T-helper 17 cell (primary cell): Measurements from ENCODE around the gene APMAP. TPM values are rescaled to one million over a fixed set of nuclear protein-coding genes. Genes with fewer than 3 reads are reported as not detected.
"Not testable (repeated sequence)": the region's sequence is repeated elsewhere in the genome, so short reads cannot be mapped to it uniquely, and the experiment has no call there.

Experiments
- ATAC-seq: fragments of 150-1000 bp; cut with Tn5 transposase; 2 replicates; pipeline ENCODE4 v1.10.0; 2021; ENCODE audit warnings: mild to moderate bottlenecking, moderate library complexity
- DNase-seq, 3 donors: peaks; one replicate each; pipeline versions ENCODE4 v3.0.0 to v3.0.0-alpha.2; 2020 to 2021
- H3K9me3 ChIP-seq: one replicate; pipeline ENCODE4 v1.7.0; 2013; ENCODE audit warnings: low read length, mild to moderate bottlenecking; ENCODE audit not compliant: control insufficient read depth, poor library complexity, severe bottlenecking
- H3K27ac Mint-ChIP-seq: one replicate; pipeline ENCODE4 v1.8.0; 2022; ENCODE audit warnings: mild to moderate bottlenecking, moderate library complexity, mixed read lengths
- H3K27me3 Mint-ChIP-seq: one replicate; pipeline ENCODE4 v1.8.0; 2022; ENCODE audit warnings: mixed read lengths
- H3K36me3 Mint-ChIP-seq: one replicate; pipeline ENCODE4 v1.8.0; 2022; ENCODE audit warnings: low read depth, mixed read lengths
- H3K4me1 Mint-ChIP-seq: one replicate; pipeline ENCODE4 v1.8.0; 2022; ENCODE audit warnings: mild to moderate bottlenecking, mixed read lengths
- H3K4me3 Mint-ChIP-seq: one replicate; pipeline ENCODE4 v1.8.0; 2022; ENCODE audit warnings: mild to moderate bottlenecking, moderate library complexity, mixed read lengths
- total RNA-seq, 4 donors: library from RNA in 2 of 4; stranded (reverse) in 2 of 4; gene quantifications; one replicate each; pipeline ENCODE4 v1.2.3 and lab custom pipeline; 2022 to 2026

APMAP gene
- total RNA-seq, 2 donors from 2014 or later, result 24.6 to 26.2 TPM

DNA sequence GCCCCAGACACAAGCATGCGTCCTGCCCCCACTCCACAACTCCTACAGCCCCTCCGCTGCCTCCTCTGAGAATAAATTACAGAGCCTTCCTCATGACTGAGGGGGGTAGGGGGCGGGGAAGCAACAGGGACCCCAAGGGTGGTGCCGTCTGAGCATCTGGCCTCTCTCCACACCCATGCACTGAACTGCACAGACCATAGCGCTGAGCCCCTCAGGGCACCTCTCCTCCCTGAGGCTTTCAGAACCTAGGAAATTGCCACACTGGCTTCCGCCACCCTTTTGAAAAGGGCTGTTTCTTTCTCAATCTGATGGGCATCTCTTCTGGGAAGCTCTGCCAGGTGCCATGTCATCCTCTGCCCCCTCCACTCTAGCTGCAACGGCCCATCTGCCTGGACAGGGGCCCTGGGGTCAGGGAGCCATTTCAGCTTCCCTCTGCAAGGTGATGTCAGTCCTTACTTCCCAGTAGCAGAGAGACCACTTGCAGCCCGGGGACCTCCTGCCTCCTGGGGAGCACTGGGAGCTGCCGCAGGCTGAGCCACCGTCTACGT lies 40.9 kb downstream of the APMAP start:
- H3K27ac Mint-ChIP-seq, result peak overlapping the region; percentile 67
- H3K4me3 Mint-ChIP-seq, result peak overlapping the region; percentile 45
- H3K9me3 ChIP-seq, result no peaks in the 10 kb centered on the region
- no peaks in the 10 kb centered on the region for H3K27me3 Mint-ChIP-seq
- H3K36me3 Mint-ChIP-seq, result no peaks in the 10 kb centered on the region
- ATAC-seq, result no peak
- no peak for DNase-seq
- H3K4me1 Mint-ChIP-seq, result peaks cover 42% of the 10 kb centered on the region

DNA sequence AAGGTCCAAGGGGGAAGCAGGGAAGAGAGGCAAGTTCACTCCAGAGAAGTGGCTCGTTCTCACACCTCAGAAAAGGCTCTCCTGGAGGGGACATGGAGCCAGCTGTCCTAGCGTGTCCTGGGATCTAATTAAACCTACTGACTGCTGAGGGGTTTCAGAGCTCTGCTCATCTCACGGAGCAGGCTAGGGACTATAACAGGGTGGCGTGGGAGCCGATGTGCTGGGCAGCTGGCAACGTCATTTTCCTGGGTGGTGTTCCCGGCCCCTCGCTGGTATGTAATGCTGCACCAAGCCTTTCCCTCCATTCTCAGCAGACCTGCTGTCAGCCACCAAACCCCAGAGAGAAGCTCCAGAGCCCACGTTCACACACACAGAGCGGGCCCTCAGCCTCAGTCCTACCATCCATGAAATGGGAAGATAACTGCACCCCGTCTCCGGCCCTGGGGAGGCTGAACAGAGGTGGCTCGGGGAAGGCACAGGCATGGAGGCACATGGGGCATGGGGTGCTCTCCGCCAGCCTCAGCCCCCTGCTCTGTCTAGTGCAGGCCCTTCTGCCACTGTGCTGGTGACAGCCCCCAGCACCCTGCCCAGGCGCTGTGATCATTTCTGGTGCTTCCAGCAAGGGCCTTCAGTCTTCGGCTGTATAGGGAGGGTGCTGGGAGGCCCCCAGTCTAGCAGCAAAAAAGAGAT lies 41.6 kb downstream of the APMAP start:
- ATAC-seq (no peak), DNase-seq (no peak)
- Mint-ChIP-seq H3K36me3 (no peaks in the 10 kb centered on the region), H3K27me3 (no peaks in the 10 kb centered on the region), H3K27ac (peak overlapping the region; percentile 67), H3K4me1 (peaks cover 42% of the 10 kb centered on the region), H3K4me3 (peak overlapping the region; percentile 80)
- H3K9me3 ChIP-seq, result no peaks in the 10 kb centered on the region

DNA sequence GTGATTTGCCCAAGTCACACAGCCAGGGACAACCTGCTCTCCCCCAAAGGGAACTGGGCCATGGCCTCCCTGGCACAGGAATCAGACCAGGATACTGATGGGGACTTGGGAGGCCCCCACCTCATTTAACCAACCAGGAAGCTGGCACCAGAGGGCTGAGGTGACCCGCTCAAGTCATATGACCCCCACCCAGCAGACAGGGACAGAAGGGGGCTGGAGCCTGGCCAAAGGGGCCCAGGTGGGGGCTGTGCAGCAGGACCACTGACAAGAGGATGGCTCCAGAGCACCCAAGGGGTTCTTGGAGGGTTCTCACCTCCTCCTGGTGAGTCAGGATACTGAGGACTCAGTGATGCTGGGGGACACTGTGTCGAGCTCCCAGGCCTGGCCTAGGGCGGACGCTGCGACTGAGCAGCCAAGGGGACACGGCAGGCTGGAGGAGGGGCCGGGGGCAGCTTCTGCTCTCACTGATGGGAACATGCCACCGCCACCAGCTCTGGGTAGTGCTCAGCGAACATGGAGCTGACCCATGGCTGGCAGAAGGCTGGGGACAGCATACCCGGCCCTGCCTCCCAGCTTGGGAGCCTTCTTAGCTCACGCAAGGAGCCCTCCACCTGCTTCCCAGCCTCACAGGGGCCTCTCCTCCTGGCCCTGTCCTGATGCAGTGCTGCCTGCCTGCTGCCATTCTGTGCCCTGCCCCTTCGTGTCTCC lies 42.3 kb downstream of the APMAP start:
- Mint-ChIP-seq H3K27me3 (no peaks in the 10 kb centered on the region), H3K36me3 (peaks cover 4% of the 10 kb centered on the region), H3K27ac (peak overlapping the region; percentile 83), H3K4me3 (peak overlapping the region; percentile 80), H3K4me1 (peaks cover 39% of the 10 kb centered on the region)
- DNase-seq, result no peak
- ATAC-seq, result no peak
- no peaks in the 10 kb centered on the region for H3K9me3 ChIP-seq

DNA sequence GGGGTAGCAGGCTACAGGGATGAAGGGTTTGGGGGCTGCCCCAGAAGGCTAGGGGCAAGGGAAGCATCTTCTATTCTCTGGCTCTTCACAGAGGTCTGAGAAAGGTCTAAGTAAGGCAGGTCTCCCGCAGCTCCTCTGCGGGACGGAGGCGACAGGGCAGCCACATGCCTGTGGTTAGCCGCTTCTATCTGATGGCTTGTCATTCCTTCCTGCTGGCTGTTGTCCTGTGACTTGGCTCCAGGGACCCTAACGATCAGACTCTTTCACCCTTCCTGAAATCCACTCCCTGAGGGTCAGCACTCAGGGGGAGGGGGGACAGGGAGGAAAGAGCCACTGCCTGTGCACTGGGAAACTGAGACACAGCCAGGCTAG lies 42.8 kb downstream of the APMAP start:
- DNase-seq (no peak), ATAC-seq (no peak)
- no peaks in the 10 kb centered on the region for H3K9me3 ChIP-seq
- Mint-ChIP-seq H3K4me1 (peaks cover 35% of the 10 kb centered on the region), H3K36me3 (peaks cover 4% of the 10 kb centered on the region), H3K27me3 (no peaks in the 10 kb centered on the region), H3K4me3 (peak overlapping the region; percentile 80), H3K27ac (peak overlapping the region; percentile 83)

DNA sequence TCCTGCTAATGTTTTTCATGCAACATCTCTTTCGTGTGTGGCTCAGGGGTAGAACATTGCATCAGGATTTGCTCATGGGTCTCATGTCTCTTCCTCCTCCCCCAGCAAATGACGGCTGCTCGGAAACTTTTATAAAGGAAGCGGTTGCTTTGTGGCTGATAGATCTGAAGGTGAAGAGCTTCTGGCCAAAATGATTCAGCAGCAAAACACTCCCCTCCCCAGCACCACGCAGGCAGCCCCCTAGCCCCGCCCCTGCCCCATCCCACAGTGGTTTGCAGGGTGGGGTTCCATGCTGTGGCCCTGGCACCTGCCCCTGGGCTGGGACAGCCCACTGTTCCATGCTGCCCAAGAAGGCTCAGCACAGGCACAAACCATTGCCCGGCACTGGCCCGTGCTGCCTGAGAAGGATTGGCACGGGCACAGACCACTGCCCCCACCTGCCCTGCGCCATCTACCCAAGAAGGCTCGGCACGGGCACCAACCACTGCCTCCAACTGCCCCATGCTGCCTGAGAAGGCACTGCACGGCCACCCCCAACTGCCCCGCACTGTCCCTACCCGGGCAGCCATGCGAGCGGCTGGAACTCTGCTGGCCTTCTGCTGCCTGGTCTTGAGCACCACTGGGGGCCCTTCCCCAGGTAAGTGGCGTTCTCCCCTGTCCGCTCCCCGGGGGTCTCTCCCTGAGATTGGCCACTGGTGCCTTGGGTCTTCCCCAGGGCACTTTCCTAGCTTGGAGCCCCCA lies 43.4 kb downstream of the APMAP start, which contains the start of gene CST7:
TSS of gene CST7 (plus strand) at position 331 of the 741 bp plus-strand sequence. CDS start at position 568, 237 bp downstream.
- ATAC-seq (peak; percentile 93), DNase-seq (peak in 2 of 3 donors; percentile 32 to 52)
- H3K9me3 ChIP-seq, result no peaks in the 10 kb centered on the region
- Mint-ChIP-seq H3K4me1 (peaks cover 33% of the 10 kb centered on the region), H3K27ac (peak within 1 kb of the TSS; percentile 83), H3K36me3 (peaks cover 4% of the 10 kb centered on the region), H3K4me3 (peak within 1 kb of the TSS; percentile 80), H3K27me3 (no peaks in the 10 kb centered on the region)

DNA sequence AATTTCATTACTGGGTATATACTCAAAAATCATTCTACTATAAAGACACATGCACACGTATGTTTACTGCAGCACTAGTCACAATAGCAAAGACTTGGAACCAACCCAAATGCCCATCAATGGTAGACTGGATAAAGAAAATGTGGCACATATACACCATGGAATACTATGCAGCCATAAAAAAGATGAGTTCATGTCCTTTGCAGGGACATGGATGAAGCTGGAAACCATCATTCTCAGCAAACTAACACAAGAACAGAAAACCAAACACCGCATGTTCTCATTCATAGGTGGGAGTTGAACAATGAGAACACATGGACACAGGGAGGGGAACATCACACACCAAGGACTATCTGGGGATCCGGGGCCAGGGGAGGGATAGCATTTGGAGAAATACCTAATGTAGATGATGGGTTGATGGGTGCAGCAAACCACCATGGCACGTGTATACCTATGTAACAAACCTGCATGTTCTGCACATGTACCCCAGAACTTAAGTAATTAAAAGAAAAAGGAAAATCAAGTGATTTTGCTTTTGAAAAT lies 44.1 kb downstream of the APMAP start:
- peak overlapping the region; percentile 83 for H3K27ac Mint-ChIP-seq
- peak overlapping the region; percentile 80 for H3K4me3 Mint-ChIP-seq
- H3K4me1 Mint-ChIP-seq, result peaks cover 28% of the 10 kb centered on the region
- not testable (repeated sequence) for H3K9me3 ChIP-seq, ATAC-seq, DNase-seq, H3K27me3 Mint-ChIP-seq, H3K36me3 Mint-ChIP-seq

DNA sequence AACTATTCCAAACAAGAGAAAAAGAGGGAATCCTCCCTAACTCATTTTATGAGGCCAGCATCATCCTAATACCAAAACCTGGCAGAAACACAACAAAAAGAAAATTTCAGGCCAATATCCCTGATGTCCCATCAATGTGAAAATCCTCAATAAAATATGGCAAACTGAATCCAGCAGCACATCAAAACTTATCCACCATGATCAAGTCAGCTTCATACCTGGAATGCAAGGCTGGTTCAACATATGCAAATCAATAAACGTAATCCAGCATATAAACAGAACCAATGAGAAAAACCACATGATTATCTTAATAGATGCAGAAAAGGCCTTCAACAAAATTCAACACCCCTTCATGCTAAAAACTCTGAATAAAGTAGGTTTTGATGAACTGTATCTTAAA lies 46.2 kb downstream of the APMAP start:
- H3K36me3 Mint-ChIP-seq, DNase-seq, H3K27me3 Mint-ChIP-seq, H3K27ac Mint-ChIP-seq, ATAC-seq, H3K4me3 Mint-ChIP-seq, H3K9me3 ChIP-seq: not testable (repeated sequence)
- peaks cover 20% of the 10 kb centered on the region for H3K4me1 Mint-ChIP-seq

DNA sequence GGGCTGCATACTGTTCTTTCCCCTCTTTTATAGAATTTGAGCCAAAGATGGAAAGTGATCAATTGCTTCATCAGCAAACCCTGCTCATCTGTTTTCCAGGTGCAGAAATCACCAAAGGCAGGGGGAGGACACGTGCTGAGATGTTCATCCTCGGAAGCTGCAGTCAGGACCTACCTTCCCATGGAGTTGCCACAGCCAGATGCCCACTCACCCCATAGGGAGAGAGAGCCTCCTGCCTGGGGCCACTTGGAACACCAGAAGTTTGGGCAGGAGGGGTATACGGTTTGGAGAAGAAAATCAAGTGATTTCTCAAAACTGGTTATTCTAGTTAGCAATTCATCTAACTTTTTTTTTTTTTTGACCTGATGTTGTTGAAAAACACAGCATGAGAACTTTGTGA lies 48.8 kb downstream of the APMAP start:
- peaks cover 7% of the 10 kb centered on the region for H3K4me1 Mint-ChIP-seq
- H3K9me3 ChIP-seq, result no peaks in the 10 kb centered on the region
- ATAC-seq, result no peak
- peaks cover 4% of the 10 kb centered on the region for H3K36me3 Mint-ChIP-seq
- no peak for DNase-seq
- H3K4me3 Mint-ChIP-seq, result no peak overlapping the region
- no peaks in the 10 kb centered on the region for H3K27me3 Mint-ChIP-seq
- no peak overlapping the region for H3K27ac Mint-ChIP-seq

DNA sequence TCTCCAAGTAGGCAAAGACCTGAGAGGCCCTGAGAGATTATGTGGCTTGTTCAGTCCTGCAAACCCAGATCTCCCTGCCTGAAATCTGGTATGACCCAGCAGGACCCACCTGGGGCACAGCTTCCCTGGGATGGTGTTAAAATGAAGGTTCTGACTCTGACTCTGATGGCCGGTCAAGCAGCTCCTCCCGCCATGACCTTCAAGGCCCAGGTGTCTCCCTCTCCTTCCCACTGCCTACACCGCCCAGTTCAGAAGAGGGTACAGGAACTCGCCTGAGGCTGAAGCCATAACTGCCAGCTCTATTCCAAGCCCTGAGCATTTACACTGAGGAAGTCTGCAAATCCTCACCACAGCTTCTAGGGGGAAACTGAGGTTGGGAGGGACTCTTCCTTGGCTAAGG lies 49.4 kb downstream of the APMAP start:
- peaks cover 4% of the 10 kb centered on the region for H3K36me3 Mint-ChIP-seq
- no peak for DNase-seq

DNA sequence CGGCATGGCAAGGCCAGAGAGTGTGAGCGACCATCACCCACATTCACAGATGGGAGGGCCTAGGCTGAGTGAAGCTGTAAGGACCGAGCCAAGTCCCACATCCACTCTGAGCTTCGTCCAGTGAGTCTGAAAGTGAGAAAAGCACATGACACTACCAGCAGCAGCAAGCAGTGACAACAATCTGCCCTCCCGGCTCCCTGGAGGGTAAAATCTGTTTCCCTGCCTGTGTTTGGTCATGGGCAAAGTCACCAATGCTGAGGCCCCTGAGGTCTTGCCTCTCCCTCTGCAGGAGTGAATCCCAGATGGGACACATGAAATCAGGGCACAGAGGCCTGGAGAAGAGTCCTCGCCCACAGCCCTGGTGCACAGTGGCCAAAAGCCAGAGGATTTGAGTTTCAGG lies 49.9 kb downstream of the APMAP start:
- H3K36me3 Mint-ChIP-seq, result peaks cover 4% of the 10 kb centered on the region
- no peaks in the 10 kb centered on the region for H3K4me1 Mint-ChIP-seq
- H3K4me3 Mint-ChIP-seq, result no peak overlapping the region
- ATAC-seq (no peak), DNase-seq (no peak)
- no peaks in the 10 kb centered on the region for H3K9me3 ChIP-seq
- H3K27ac Mint-ChIP-seq, result no peak overlapping the region
- H3K27me3 Mint-ChIP-seq, result no peaks in the 10 kb centered on the region

More for the DNA sequence above, 49.4 kb downstream of the APMAP start:
- no peak overlapping the region for H3K4me3 Mint-ChIP-seq
- H3K4me1 Mint-ChIP-seq, result peaks cover 3% of the 10 kb centered on the region
- ATAC-seq, result no peak
- H3K27me3 Mint-ChIP-seq, result no peaks in the 10 kb centered on the region
- no peak overlapping the region for H3K27ac Mint-ChIP-seq
- no peaks in the 10 kb centered on the region for H3K9me3 ChIP-seq

DNA sequence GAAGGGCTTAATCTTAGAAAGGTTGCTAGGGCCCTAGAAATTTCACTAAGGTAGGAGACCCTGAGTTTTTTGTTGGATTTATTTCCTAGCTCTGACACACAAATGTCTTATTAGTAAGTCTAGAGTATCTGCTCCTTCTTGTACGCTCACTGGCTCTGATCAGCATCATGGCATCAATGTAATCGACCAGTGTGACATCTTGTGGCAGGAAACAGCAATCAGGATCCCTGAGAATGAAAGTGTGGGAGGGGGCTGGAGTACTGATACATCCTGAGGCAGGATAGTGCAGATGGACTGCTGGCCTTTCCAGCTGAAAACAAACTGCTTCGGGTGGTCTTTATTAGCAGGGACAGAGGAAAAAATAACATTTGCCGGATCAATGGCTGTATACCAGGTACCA lies 53.5 kb downstream of the APMAP start:
- ATAC-seq, result no peak
- no peak for DNase-seq
- Mint-ChIP-seq H3K27me3 (no peaks in the 10 kb centered on the region), H3K27ac (no peak overlapping the region), H3K4me3 (no peak overlapping the region), H3K36me3 (no peaks in the 10 kb centered on the region), H3K4me1 (no peaks in the 10 kb centered on the region)
- no peaks in the 10 kb centered on the region for H3K9me3 ChIP-seq

DNA sequence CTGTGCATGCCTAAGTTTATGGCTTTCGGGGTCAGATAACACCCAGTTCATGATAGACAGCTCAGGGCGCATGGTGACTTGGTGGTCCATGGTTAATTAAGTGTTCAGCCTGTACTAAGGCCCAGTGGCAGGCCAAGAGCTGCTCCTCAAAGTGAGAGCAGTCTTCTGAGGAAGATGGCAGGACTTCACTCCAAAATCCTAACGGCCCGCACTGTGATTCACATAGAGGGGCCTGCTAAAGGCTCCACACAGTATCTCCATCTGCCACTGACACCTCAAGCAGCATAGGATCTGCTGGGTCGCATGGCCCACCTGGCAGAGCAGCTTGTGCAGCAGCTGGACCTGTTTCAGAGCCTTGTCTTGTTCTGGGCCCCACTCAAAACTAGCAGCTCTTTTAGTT lies 54.1 kb downstream of the APMAP start:
- no peaks in the 10 kb centered on the region for H3K4me1 Mint-ChIP-seq
- DNase-seq, result no peak
- H3K9me3 ChIP-seq, result no peaks in the 10 kb centered on the region
- ATAC-seq, result no peak
- no peak overlapping the region for H3K27ac Mint-ChIP-seq
- no peaks in the 10 kb centered on the region for H3K36me3 Mint-ChIP-seq
- H3K27me3 Mint-ChIP-seq, result no peaks in the 10 kb centered on the region
- H3K4me3 Mint-ChIP-seq, result no peak overlapping the region

DNA sequence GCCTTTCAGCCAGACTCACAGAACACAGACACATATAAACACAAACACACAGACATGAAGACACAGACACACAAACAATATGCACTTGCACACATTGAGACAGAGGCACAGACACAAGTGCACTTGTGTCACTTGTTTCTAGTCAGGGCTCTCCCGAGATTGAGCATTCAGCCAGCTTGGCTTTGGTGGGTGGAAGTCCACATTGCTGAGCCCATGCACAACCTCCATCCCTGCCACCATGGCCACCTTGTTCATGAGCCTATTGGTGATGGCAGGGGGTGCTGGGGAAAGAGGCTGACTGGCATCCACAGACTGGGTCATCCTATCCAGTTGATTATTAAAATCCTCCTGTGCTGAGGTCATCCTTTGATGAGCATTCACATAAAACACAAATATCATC lies 55.0 kb downstream of the APMAP start:
- H3K4me1 Mint-ChIP-seq, result peaks cover 3% of the 10 kb centered on the region
- H3K27ac Mint-ChIP-seq, result no peak overlapping the region
- no peak for ATAC-seq
- no peaks in the 10 kb centered on the region for H3K27me3 Mint-ChIP-seq
- H3K36me3 Mint-ChIP-seq, result no peaks in the 10 kb centered on the region
- no peak overlapping the region for H3K4me3 Mint-ChIP-seq
- no peaks in the 10 kb centered on the region for H3K9me3 ChIP-seq
- DNase-seq, result no peak
